H1 (cell line): ENCODE results near the gene ARL8A. TPM values are rescaled to one million over a fixed set of nuclear protein-coding genes. Genes with fewer than 3 reads are reported as not detected.

ENCODE experiments used
- CTCF ChIA-PET: fragments of 300-600 bp; sonication (Branson Sonifier 250); formaldehyde crosslinking; loops from one replicate; lab custom pipeline; 2021; ENCODE audit not compliant: partially characterized antibody; lab: Charles Lee
- POLR2A ChIA-PET: fragments of 300-600 bp; sonication (Branson Sonifier 250); formaldehyde crosslinking; loops from one replicate; lab custom pipeline; 2021; ENCODE audit warnings: inconsistent platforms; ENCODE audit not compliant: partially characterized antibody; lab: Charles Lee
- DNase-seq, 2 experiments: peaks; one replicate each; pipeline versions ENCODE4 v3.0.0 to v3.0.0-alpha.2; 2010 to 2022; ENCODE audit warnings: low spot score in 2 of 2, low read depth in 1 of 2, mixed read lengths in 1 of 2
- FAIRE-seq: peaks from 2 replicates; lab custom pipeline; 2011; peaks lifted over from hg19 to GRCh38; lab: Jason Lieb, UNC
- H2AFZ ChIP-seq: 2 replicates; pipeline ENCODE4 v1.8.1; 2012; ENCODE audit warnings: low read length, inconsistent platforms
- H2AK5ac ChIP-seq: 2 replicates; pipeline ENCODE4 v1.6.1; 2013; ENCODE audit warnings: low read depth, low read length
- H2BK120ac ChIP-seq: replicated peaks from 2 replicates; pipeline ENCODE3; 2013; ENCODE audit warnings: low read depth, low read length, inconsistent platforms
- H2BK12ac ChIP-seq: 2 replicates; pipeline ENCODE4 v1.6.1; 2013; ENCODE audit warnings: low read depth, low read length
- H2BK15ac ChIP-seq: 2 replicates; pipeline ENCODE4 v1.6.1; 2013; ENCODE audit warnings: low read length
- H2BK20ac ChIP-seq: 2 replicates; pipeline ENCODE4 v1.6.1; 2013; ENCODE audit warnings: low read length
- H2BK5ac ChIP-seq: 2 replicates; pipeline ENCODE4 v1.6.1; 2013; ENCODE audit warnings: low read depth, low read length
- H3K14ac ChIP-seq: 2 replicates; pipeline ENCODE4 v1.6.1; 2013; ENCODE audit warnings: inconsistent platforms; ENCODE audit not compliant: insufficient read length
- H3K18ac ChIP-seq: 2 replicates; pipeline ENCODE4 v1.6.1; 2013; ENCODE audit warnings: low read length; ENCODE audit errors: extremely low read depth
- H3K23ac ChIP-seq: 2 replicates; pipeline ENCODE4 v1.6.1; 2013; ENCODE audit warnings: inconsistent platforms; ENCODE audit not compliant: insufficient read length
- H3K23me2 ChIP-seq: 2 replicates; pipeline ENCODE4 v1.6.1; 2013; ENCODE audit warnings: low read depth, low read length
- H3K27ac ChIP-seq: 2 replicates; pipeline ENCODE4 v1.6.1; 2011; ENCODE audit warnings: low read depth, low read length, inconsistent platforms
- H3K27me3 ChIP-seq, 4 experiments: replicated peaks in 1 of 4; 1 replicate in 1 of 4; 2 replicates in 3 of 4; pipeline versions ENCODE4 v1.6.1 to v1.8.1; 2011 to 2013; ENCODE audit warnings: low read length in 3 of 4, mild to moderate bottlenecking in 3 of 4, inconsistent platforms in 2 of 4, mixed read lengths in 2 of 4, moderate library complexity in 1 of 4; ENCODE audit not compliant: control insufficient read depth in 3 of 4, insufficient read depth in 3 of 4; ENCODE audit errors: extremely low read depth in 1 of 4
- H3K36me3 ChIP-seq, 4 experiments: 2 replicates each; pipeline versions ENCODE4 v1.6.1 to v1.8.1; 2011 to 2013; ENCODE audit warnings: mild to moderate bottlenecking in 4 of 4, low read length in 3 of 4, moderate library complexity in 2 of 4, control low read depth in 1 of 4, inconsistent platforms in 1 of 4; ENCODE audit not compliant: insufficient read depth in 4 of 4, control insufficient read depth in 2 of 4
- H3K4ac ChIP-seq: replicated peaks from 2 replicates; pipeline ENCODE3; 2013; ENCODE audit warnings: low read length, low read depth, mixed read lengths, inconsistent platforms; ENCODE audit not compliant: insufficient read length
- H3K4me1 ChIP-seq, 4 experiments: replicated peaks in 1 of 4; 1 replicate in 1 of 4; 2 replicates in 3 of 4; pipeline versions ENCODE4 v1.6.1 to v1.8.1; 2011 to 2013; ENCODE audit warnings: low read length in 3 of 4, inconsistent platforms in 2 of 4, mixed read lengths in 1 of 4; ENCODE audit not compliant: insufficient read depth in 4 of 4, control insufficient read depth in 3 of 4
- H3K4me2 ChIP-seq, 2 experiments: 2 replicates each; pipeline versions ENCODE4 v1.6.1 to v1.8.1; 2011 to 2013; ENCODE audit warnings: low read depth in 2 of 2, low read length in 2 of 2, control low read depth in 1 of 2, inconsistent platforms in 1 of 2, mild to moderate bottlenecking in 1 of 2; ENCODE audit not compliant: insufficient read depth in 1 of 2
- H3K4me3 ChIP-seq, 4 experiments: fragments of 200-600, 300-600 bp in 1 of 4; sonication (generic), shearing (Covaris generic), sonication (Bioruptor Twin) in 1 of 4; 2 replicates each; pipeline versions ENCODE4 v1.5.1 to v1.8.1; 2011 to 2016; ENCODE audit warnings: low read length in 4 of 4, low read depth in 3 of 4, control low read depth in 2 of 4, inconsistent platforms in 2 of 4, mild to moderate bottlenecking in 2 of 4, mixed read lengths in 1 of 4, moderate library complexity in 1 of 4; ENCODE audit not compliant: insufficient read depth in 2 of 4; ENCODE audit errors: extremely low read depth in 1 of 4
- H3K56ac ChIP-seq: replicated peaks from 2 replicates; pipeline ENCODE3; 2013; ENCODE audit warnings: low read depth, mild to moderate bottlenecking, mixed read lengths, low read length, inconsistent platforms; ENCODE audit not compliant: insufficient read length
- H3K79me1 ChIP-seq: 2 replicates; pipeline ENCODE4 v1.6.1; 2013; ENCODE audit warnings: low read depth, low read length, control low read depth
- H3K79me2 ChIP-seq, 2 experiments: 2 replicates each; pipeline versions ENCODE4 v1.6.1 to v1.8.1; 2012 to 2013; ENCODE audit warnings: low read length in 2 of 2, mild to moderate bottlenecking in 2 of 2, inconsistent platforms in 1 of 2; ENCODE audit not compliant: insufficient read depth in 2 of 2, control insufficient read depth in 1 of 2
- H3K9ac ChIP-seq, 4 experiments: replicated peaks in 1 of 4; 1 replicate in 1 of 4; 2 replicates in 3 of 4; pipeline versions ENCODE4 v1.6.1 to v1.8.1; 2011 to 2013; ENCODE audit warnings: low read depth in 3 of 4, low read length in 3 of 4, control low read depth in 2 of 4, mild to moderate bottlenecking in 2 of 4, moderate library complexity in 2 of 4, inconsistent platforms in 1 of 4; ENCODE audit errors: extremely low read depth in 1 of 4
- H3K9me3 ChIP-seq, 2 experiments: 2 replicates each; pipeline versions ENCODE4 v1.6.1 to v1.8.1; 2012 to 2013; ENCODE audit warnings: mild to moderate bottlenecking in 2 of 2, moderate library complexity in 2 of 2, control low read depth in 1 of 2, inconsistent platforms in 1 of 2, low read depth in 1 of 2, low read length in 1 of 2, mixed read lengths in 1 of 2; ENCODE audit not compliant: insufficient read depth in 2 of 2
- H4K20me1 ChIP-seq, 2 experiments: replicated peaks in 1 of 2; 2 replicates each; pipeline versions ENCODE3 to v1.8.1; 2011 to 2013; ENCODE audit warnings: inconsistent platforms in 2 of 2, low read length in 2 of 2, mild to moderate bottlenecking in 1 of 2; ENCODE audit not compliant: insufficient read depth in 2 of 2, control insufficient read depth in 1 of 2
- H4K5ac ChIP-seq: 2 replicates; pipeline ENCODE4 v1.6.1; 2013; ENCODE audit warnings: low read length, low read depth, mixed read lengths, inconsistent platforms; ENCODE audit not compliant: insufficient read length
- H4K8ac ChIP-seq: 2 replicates; pipeline ENCODE4 v1.8.0; 2013; ENCODE audit warnings: mild to moderate bottlenecking, moderate library complexity, low read length, inconsistent platforms; ENCODE audit not compliant: insufficient read depth; ENCODE audit errors: extremely low read depth
- H4K91ac ChIP-seq: replicated peaks from 2 replicates; pipeline ENCODE3; 2013; ENCODE audit warnings: low read length, mixed read lengths, inconsistent platforms; ENCODE audit not compliant: insufficient read length
- CEBPB ChIP-seq: IDR thresholded peaks from 2 replicates; pipeline ENCODE4 v1.6.1; 2012; ENCODE audit warnings: low read depth, low read length
- CHD2 ChIP-seq: IDR thresholded peaks from 2 replicates; pipeline ENCODE4 v1.6.1; 2012; ENCODE audit warnings: low read length, improper control_type of control experiment
- CREB1 ChIP-seq: IDR thresholded peaks from 2 replicates; pipeline ENCODE4 v1.6.1; 2012; ENCODE audit warnings: inconsistent platforms
- EGR1 ChIP-seq: IDR thresholded peaks from 2 replicates; pipeline ENCODE4 v1.6.1; 2011; ENCODE audit warnings: low read depth, low read length, borderline replicate concordance
- NANOG ChIP-seq: IDR thresholded peaks from 2 replicates; pipeline ENCODE4 v1.6.1; 2011; ENCODE audit warnings: low read length, low read depth, mild to moderate bottlenecking, inconsistent platforms; ENCODE audit not compliant: insufficient read depth, poor library complexity, severe bottlenecking
- RAD21 ChIP-seq, 2 experiments: IDR thresholded peaks in 1 of 2; conservative IDR thresholded peaks in 1 of 2; 2 replicates each; pipeline ENCODE4 v1.6.1; 2011; ENCODE audit warnings: low read depth in 2 of 2, low read length in 2 of 2, improper control_type of control experiment in 1 of 2, inconsistent platforms in 1 of 2, mild to moderate bottlenecking in 1 of 2, moderate library complexity in 1 of 2
- TAF7 ChIP-seq: optimal IDR thresholded peaks from 2 replicates; pipeline ENCODE3; 2011; ENCODE audit warnings: low read depth, mild to moderate bottlenecking, inconsistent platforms, low read length, moderate library complexity, borderline replicate concordance
- WGBS, 2 experiments: shearing (Covaris generic) in 1 of 2; methylation state at CpG; one replicate each; pipeline versions ENCODE4 v1.1.6 to v1.1.7; 2013 to 2015; ENCODE audit warnings: low lambda C conversion rate in 2 of 2, mixed read lengths in 2 of 2, inconsistent platforms in 1 of 2, low coverage in 1 of 2, missing lambda C conversion rate in 1 of 2; ENCODE audit not compliant: insufficient replicate concordance in 2 of 2, insufficient coverage in 1 of 2, insufficient read length in 1 of 2; ENCODE audit errors: extremely low coverage in 1 of 2, missing lambda C conversion rate in 1 of 2; 5-methylcytosine and 5-hydroxymethylcytosine counted together
- polyA plus RNA-seq, 7 experiments: library from polyadenylated mRNA; depleted of rRNA in 3 of 7; stranded (reverse) in 5 of 7; unstranded in 2 of 7; fragments of >200 nt in 5 of 7; fragments of 200-250 nt in 2 of 7; gene quantifications; 1 replicate in 5 of 7; 2 replicates in 1 of 7; 4 replicates in 1 of 7; pipeline versions ENCODE4 v1.2.1 to v1.2.3, GENCODE V29; 2011 to 2013; ENCODE audit warnings: missing spikeins in 2 of 7, mixed read lengths in 2 of 7
- total RNA-seq: library from RNA; stranded (reverse); fragmentation: NEBNext Ultra II Directional; extraction: Animal tissue kit (Norgen Biotek cat#: 25700); gene quantifications from 2 replicates; pipeline ENCODE4 v1.2.1, GENCODE V29; 2021
- TF ChIP-seq, protein P1 (sequence below): IDR thresholded peaks from 2 replicates; pipeline ENCODE4 v1.6.1; 2012; ENCODE audit warnings: low read length, inconsistent platforms

The ARL8A gene
- total and polyA plus RNA-seq, 2 of the 8 experiments (the other 6 are each of a cell fraction or from before 2014, with no cell fraction given): 40.3 to 58.7 TPM

GRCh38 chr1:202135221-202135721 is 9.3 kb downstream of the ARL8A start:
- Histone ChIP-seq H2AFZ (no peak overlapping the region), H3K27me3 (no peaks in the 10 kb centered on the region; a peak in 1 of 7 replicates), H3K23ac (no peak overlapping the region), H3K79me2 (peaks cover 0 to 14% of the 10 kb centered on the region in 2 experiments; a peak in 2 of 4 replicates), H3K14ac (no peak overlapping the region), H3K36me3 (peaks cover 3 to 32% (median 10%) of the 10 kb centered on the region in 4 experiments; a peak in 5 of 8 replicates), H3K56ac (no peak overlapping the region), H2BK15ac (no peak overlapping the region), H3K9me3 (no peaks in the 10 kb centered on the region), H2AK5ac (no peak overlapping the region), H2BK20ac (no peak overlapping the region), H2BK5ac (0 out of 2 replicates have a peak overlapping the region, but pooled peaks have one; percentile 8), H4K5ac (no peak overlapping the region), H3K4me2 (no peak overlapping the region), H3K23me2 (no peaks in the 10 kb centered on the region), H3K4ac (no peak overlapping the region), H4K91ac (no peak overlapping the region), H3K79me1 (no peaks in the 10 kb centered on the region), H3K27ac (0 out of 2 replicates have a peak overlapping the region, but pooled peaks have one; percentile 17), H4K20me1 (peaks cover 0 to 8% of the 10 kb centered on the region in 2 experiments), H4K8ac (peak overlapping the region; percentile 7; the same call in 1 of the 2 replicates), H3K4me1 (peaks cover 0 to 11% (median 4%) of the 10 kb centered on the region in 4 experiments; a peak in 3 of 7 replicates), H3K4me3 (no peak overlapping the region), H3K9ac (no peak overlapping the region), H2BK120ac (no peak overlapping the region), H3K18ac (no peak overlapping the region), H2BK12ac (no peak overlapping the region)
- CTCF ChIA-PET: interaction anchor here (0.7 to 29.2 kb wide), 40 partner anchors 9 to 601 kb away, joined by 3 to 1014 read pairs (median 4); partner anchors contain the start of genes ARL8A, ELF3, GPR37L1 and LGR6
- POLR2A ChIA-PET: interaction anchor here (1.0 to 1.8 kb wide), 10 partner anchors 9 to 128 kb away, joined by 3 to 12 read pairs (median 4); partner anchors contain the start of genes ARL8A, ELF3 and GPR37L1
- FAIRE-seq: peak; percentile 48
- peak in 1 of 2 experiments; percentile 69 for DNase-seq
- 50% methylated on average over 13 of the region's 15 CpGs; no CpG with 5 or more reads in 1 of the 2 experiments for WGBS, 2 experiments
- TF ChIP-seq CREB1 (no peak), EGR1 (no peak), TAF7 (no peak), CHD2 (no peak), RAD21 (IDR thresholded peaks at IDR 0.05 in 1 of 2, conservative IDR thresholded peaks at IDR 0.05 in 1 of 2; ENCODE audit: low read depth in 2 of 2, low read length in 2 of 2) (peak; percentile 77 to 81), CEBPB (no peak), NANOG (no peak)
- TF ChIP-seq, protein P1, sequence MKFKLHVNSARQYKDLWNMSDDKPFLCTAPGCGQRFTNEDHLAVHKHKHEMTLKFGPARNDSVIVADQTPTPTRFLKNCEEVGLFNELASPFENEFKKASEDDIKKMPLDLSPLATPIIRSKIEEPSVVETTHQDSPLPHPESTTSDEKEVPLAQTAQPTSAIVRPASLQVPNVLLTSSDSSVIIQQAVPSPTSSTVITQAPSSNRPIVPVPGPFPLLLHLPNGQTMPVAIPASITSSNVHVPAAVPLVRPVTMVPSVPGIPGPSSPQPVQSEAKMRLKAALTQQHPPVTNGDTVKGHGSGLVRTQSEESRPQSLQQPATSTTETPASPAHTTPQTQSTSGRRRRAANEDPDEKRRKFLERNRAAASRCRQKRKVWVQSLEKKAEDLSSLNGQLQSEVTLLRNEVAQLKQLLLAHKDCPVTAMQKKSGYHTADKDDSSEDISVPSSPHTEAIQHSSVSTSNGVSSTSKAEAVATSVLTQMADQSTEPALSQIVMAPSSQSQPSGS: 0 out of 2 replicates have a peak, but pooled peaks have one; percentile 41
